ENCODE results near the gene NUFIP1.
"Not testable (repeated sequence)": the region's sequence is repeated elsewhere in the genome, so short reads cannot be mapped to it uniquely, and the experiment has no call there.

The NUFIP1 gene

GRCh38 chr13:44905556-44905955, 83.7 kb downstream of the NUFIP1 start:
- no peaks in the 10 kb centered on the region for H3K36me3 ChIP-seq (ENCODE audit: control insufficient read depth, insufficient read depth, low read length)
- no peaks in the 10 kb centered on the region; the same call in 1 of the 2 replicates for H3K27me3 ChIP-seq (replicated peaks; ENCODE audit: control insufficient read depth, insufficient read depth, low read length)
- no peak overlapping the region for H3K4me3 ChIP-seq (replicated peaks; ENCODE audit: low read depth, low read length)
- DNase-seq (ENCODE audit: extremely low read depth, insufficient read length) = no peak
- TF ChIP-seq, protein P1, sequence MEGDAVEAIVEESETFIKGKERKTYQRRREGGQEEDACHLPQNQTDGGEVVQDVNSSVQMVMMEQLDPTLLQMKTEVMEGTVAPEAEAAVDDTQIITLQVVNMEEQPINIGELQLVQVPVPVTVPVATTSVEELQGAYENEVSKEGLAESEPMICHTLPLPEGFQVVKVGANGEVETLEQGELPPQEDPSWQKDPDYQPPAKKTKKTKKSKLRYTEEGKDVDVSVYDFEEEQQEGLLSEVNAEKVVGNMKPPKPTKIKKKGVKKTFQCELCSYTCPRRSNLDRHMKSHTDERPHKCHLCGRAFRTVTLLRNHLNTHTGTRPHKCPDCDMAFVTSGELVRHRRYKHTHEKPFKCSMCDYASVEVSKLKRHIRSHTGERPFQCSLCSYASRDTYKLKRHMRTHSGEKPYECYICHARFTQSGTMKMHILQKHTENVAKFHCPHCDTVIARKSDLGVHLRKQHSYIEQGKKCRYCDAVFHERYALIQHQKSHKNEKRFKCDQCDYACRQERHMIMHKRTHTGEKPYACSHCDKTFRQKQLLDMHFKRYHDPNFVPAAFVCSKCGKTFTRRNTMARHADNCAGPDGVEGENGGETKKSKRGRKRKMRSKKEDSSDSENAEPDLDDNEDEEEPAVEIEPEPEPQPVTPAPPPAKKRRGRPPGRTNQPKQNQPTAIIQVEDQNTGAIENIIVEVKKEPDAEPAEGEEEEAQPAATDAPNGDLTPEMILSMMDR (IDR thresholded peaks at IDR 0.05; ENCODE audit: insufficient read depth, low read length, poor library complexity, severe bottlenecking) = no peak

DNA sequence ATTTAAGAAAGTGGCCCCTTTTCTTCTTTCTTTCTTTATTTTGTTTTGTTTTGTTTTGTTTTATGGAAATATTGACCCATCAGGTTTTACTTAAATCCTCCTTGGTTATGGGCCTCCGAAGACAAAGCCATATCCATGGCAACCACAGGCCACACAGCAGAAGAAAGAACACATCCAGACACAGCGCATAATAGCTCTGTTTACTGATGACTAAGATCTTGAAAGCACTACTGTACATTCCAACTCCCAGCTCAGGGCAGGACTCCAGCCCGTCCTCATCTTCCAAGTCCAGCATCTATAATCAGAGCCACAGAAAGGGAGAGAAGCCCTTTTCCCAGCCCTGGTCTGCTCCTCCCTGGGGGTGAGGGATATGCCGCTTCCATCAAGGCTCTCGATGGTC, 84.3 kb downstream of the NUFIP1 start:
- Histone ChIP-seq H3K36me3 (ENCODE audit: control insufficient read depth, insufficient read depth, low read length) (no peaks in the 10 kb centered on the region), H3K27me3 (replicated peaks; ENCODE audit: control insufficient read depth, insufficient read depth, low read length) (no peaks in the 10 kb centered on the region; the same call in 1 of the 2 replicates), H3K4me3 (replicated peaks; ENCODE audit: low read depth, low read length) (no peak overlapping the region)
- no peak for DNase-seq (ENCODE audit: extremely low read depth, insufficient read length)
- TF ChIP-seq, protein P1 (IDR thresholded peaks at IDR 0.05; ENCODE audit: insufficient read depth, low read length, poor library complexity, severe bottlenecking) = no peak

- no peaks in the 10 kb centered on the region for H3K36me3 ChIP-seq (ENCODE audit: control insufficient read depth, insufficient read depth, low read length)
- no peaks in the 10 kb centered on the region; the same call in 1 of the 2 replicates for H3K27me3 ChIP-seq (replicated peaks; ENCODE audit: control insufficient read depth, insufficient read depth, low read length)
- TF ChIP-seq, protein P1 (IDR thresholded peaks at IDR 0.05; ENCODE audit: insufficient read depth, low read length, poor library complexity, severe bottlenecking) = no peak
- DNase-seq (ENCODE audit: extremely low read depth, insufficient read length) = no peak
- no peak overlapping the region for H3K4me3 ChIP-seq (replicated peaks; ENCODE audit: low read depth, low read length)
These were observed 85.7 kb downstream of the NUFIP1 start for GRCh38 chr13:44903574-44903985.

GRCh38 chr13:44902738-44903137, 86.5 kb downstream of the NUFIP1 start:
- Histone ChIP-seq H3K4me3 (replicated peaks; ENCODE audit: low read depth, low read length) (no peak overlapping the region), H3K36me3 (ENCODE audit: control insufficient read depth, insufficient read depth, low read length) (no peaks in the 10 kb centered on the region), H3K27me3 (replicated peaks; ENCODE audit: control insufficient read depth, insufficient read depth, low read length) (no peaks in the 10 kb centered on the region; the same call in 1 of the 2 replicates)
- DNase-seq (ENCODE audit: extremely low read depth, insufficient read length) = no peak
- TF ChIP-seq, protein P1 (IDR thresholded peaks at IDR 0.05; ENCODE audit: insufficient read depth, low read length, poor library complexity, severe bottlenecking) = no peak

DNA sequence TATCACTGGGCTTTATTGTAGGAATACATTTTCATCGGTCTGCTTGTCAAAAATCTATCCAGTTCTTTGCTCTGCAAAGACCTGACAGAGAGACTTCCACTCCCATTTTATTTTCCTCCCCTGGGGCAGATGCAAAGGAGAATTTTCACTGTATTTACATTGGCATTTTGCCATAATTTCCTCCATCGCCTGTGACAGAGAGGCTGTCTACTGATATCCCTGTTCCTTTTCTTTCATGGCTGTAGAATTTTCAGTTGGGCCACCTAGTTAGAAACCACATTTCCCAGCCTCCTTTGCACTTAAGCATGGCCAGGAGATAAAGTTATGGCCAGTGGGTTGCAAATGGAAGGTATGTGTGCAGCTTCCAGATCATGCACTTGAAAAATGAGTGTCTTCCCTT, 89.3 kb downstream of the NUFIP1 start:
- DNase-seq (ENCODE audit: extremely low read depth, insufficient read length) = no peak

DNA sequence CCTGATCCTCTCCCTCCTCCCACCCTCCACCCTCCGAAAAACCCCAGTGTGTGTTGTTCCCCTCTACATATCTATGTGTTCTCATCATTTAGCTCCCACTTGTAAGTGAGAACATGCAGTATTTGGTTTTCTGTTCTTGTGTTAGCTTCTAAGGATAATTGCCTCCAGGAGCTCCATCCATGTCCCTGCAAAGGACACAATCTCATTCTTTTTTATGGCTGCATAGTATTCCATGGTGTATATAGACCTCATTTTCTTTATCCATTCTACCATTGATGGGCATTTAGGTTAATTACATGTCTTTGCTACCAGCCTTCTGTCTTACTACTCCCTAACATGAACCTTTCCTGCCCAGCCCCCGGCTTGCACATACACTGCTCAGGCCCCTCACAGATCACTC, 91.0 kb downstream of the NUFIP1 start:
- not testable (repeated sequence) for H3K36me3 ChIP-seq (ENCODE audit: control insufficient read depth, insufficient read depth, low read length); H3K27me3 ChIP-seq (replicated peaks; ENCODE audit: control insufficient read depth, insufficient read depth, low read length); DNase-seq (ENCODE audit: extremely low read depth, insufficient read length); H3K4me3 ChIP-seq (replicated peaks; ENCODE audit: low read depth, low read length)

More for the DNA sequence above, 89.3 kb downstream of the NUFIP1 start:
- H3K36me3 ChIP-seq (ENCODE audit: control insufficient read depth, insufficient read depth, low read length) = no peaks in the 10 kb centered on the region
- no peaks in the 10 kb centered on the region; the same call in 1 of the 2 replicates for H3K27me3 ChIP-seq (replicated peaks; ENCODE audit: control insufficient read depth, insufficient read depth, low read length)
- H3K4me3 ChIP-seq (replicated peaks; ENCODE audit: low read depth, low read length) = no peak overlapping the region
- TF ChIP-seq, protein P1 (IDR thresholded peaks at IDR 0.05; ENCODE audit: insufficient read depth, low read length, poor library complexity, severe bottlenecking) = no peak

Data from GM06990 (cell line).